H9 (cell line): ENCODE results near the gene TMEM186. TPM values are rescaled to one million over a fixed set of nuclear protein-coding genes. Genes with fewer than 3 reads are reported as not detected.

Experiments
- DNase-seq: peaks from one replicate; pipeline ENCODE4 v3.0.0-alpha.2; 2017
- H2AFZ ChIP-seq: one replicate; pipeline ENCODE4 v1.6.1; 2013; ENCODE audit warnings: mild to moderate bottlenecking, low read length, control low read depth, moderate library complexity
- H2AK5ac ChIP-seq: 2 replicates; pipeline ENCODE4 v1.6.1; 2013; ENCODE audit warnings: low read length, control low read depth, mixed read lengths; ENCODE audit not compliant: insufficient read length
- H2BK120ac ChIP-seq: one replicate; pipeline ENCODE4 v1.6.1; 2013; ENCODE audit warnings: low read depth, mild to moderate bottlenecking, low read length, control low read depth, inconsistent platforms; ENCODE audit not compliant: poor library complexity, severe bottlenecking
- H2BK12ac ChIP-seq: 2 replicates; pipeline ENCODE4 v1.6.1; 2013; ENCODE audit warnings: low read length, control low read depth, mixed read lengths, low read depth; ENCODE audit not compliant: insufficient read length
- H2BK15ac ChIP-seq: 2 replicates; pipeline ENCODE4 v1.6.1; 2013; ENCODE audit warnings: low read depth, low read length, control low read depth
- H2BK20ac ChIP-seq: one replicate; pipeline ENCODE4 v1.6.1; 2013; ENCODE audit warnings: low read depth, mild to moderate bottlenecking, low read length, control low read depth, inconsistent platforms; ENCODE audit not compliant: poor library complexity, severe bottlenecking
- H2BK5ac ChIP-seq: 2 replicates; pipeline ENCODE4 v1.6.1; 2013; ENCODE audit warnings: low read length, control low read depth, mixed read lengths; ENCODE audit not compliant: insufficient read length
- H3K14ac ChIP-seq: 2 replicates; pipeline ENCODE4 v1.6.1; 2013; ENCODE audit warnings: low read length, control low read depth; ENCODE audit not compliant: insufficient read depth
- H3K18ac ChIP-seq: 2 replicates; pipeline ENCODE4 v1.6.1; 2013; ENCODE audit warnings: low read depth, mild to moderate bottlenecking, mixed read lengths, low read length, control low read depth; ENCODE audit not compliant: insufficient read length
- H3K23ac ChIP-seq: 2 replicates; pipeline ENCODE4 v1.6.1; 2013; ENCODE audit warnings: low read length, control low read depth, mixed read lengths, low read depth; ENCODE audit not compliant: insufficient read length
- H3K23me2 ChIP-seq: 2 replicates; pipeline ENCODE4 v1.6.1; 2013; ENCODE audit warnings: low read depth, mild to moderate bottlenecking, mixed read lengths, low read length, control low read depth; ENCODE audit not compliant: insufficient read length, poor library complexity, severe bottlenecking
- H3K27ac ChIP-seq: 2 replicates; pipeline ENCODE4 v1.5.1; 2013; ENCODE audit warnings: low read length, control low read depth, mixed read lengths, low read depth; ENCODE audit not compliant: insufficient read length
- H3K27me3 ChIP-seq: 2 replicates; pipeline ENCODE4 v1.6.1; 2013; ENCODE audit warnings: low read length, control low read depth, inconsistent platforms; ENCODE audit not compliant: insufficient read depth
- H3K4ac ChIP-seq: 2 replicates; pipeline ENCODE4 v1.6.1; 2013; ENCODE audit warnings: low read depth, mild to moderate bottlenecking, control low read depth, inconsistent platforms, low read length, moderate library complexity
- H3K4me1 ChIP-seq: 2 replicates; pipeline ENCODE4 v1.6.1; 2013; ENCODE audit warnings: low read length, control low read depth, inconsistent platforms; ENCODE audit not compliant: insufficient read depth
- H3K4me2 ChIP-seq: 2 replicates; pipeline ENCODE4 v1.6.1; 2013; ENCODE audit warnings: low read length, control low read depth, mixed read lengths; ENCODE audit not compliant: insufficient read length, insufficient read depth
- H3K56ac ChIP-seq: 2 replicates; pipeline ENCODE4 v1.6.1; 2013; ENCODE audit warnings: low read depth, mild to moderate bottlenecking, mixed read lengths, low read length, control low read depth; ENCODE audit not compliant: insufficient read length
- H3K79me1 ChIP-seq: 2 replicates; pipeline ENCODE4 v1.6.1; 2013; ENCODE audit warnings: low read depth, mild to moderate bottlenecking, moderate library complexity, low read length, control low read depth, inconsistent platforms; ENCODE audit not compliant: insufficient read depth, poor library complexity, severe bottlenecking
- H3K79me2 ChIP-seq: 2 replicates; pipeline ENCODE4 v1.6.1; 2013; ENCODE audit warnings: low read length, control low read depth, inconsistent platforms; ENCODE audit not compliant: insufficient read depth
- H3K9ac ChIP-seq: 2 replicates; pipeline ENCODE4 v1.6.1; 2013; ENCODE audit warnings: low read length, control low read depth, mixed read lengths; ENCODE audit not compliant: insufficient read length; ENCODE audit errors: extremely low read depth
- H3K9me3 ChIP-seq: one replicate; pipeline ENCODE4 v1.6.1; 2013; ENCODE audit warnings: low read depth, low read length, inconsistent platforms; ENCODE audit not compliant: control insufficient read depth
- H3T11ph ChIP-seq: one replicate; pipeline ENCODE4 v1.6.1; 2013; ENCODE audit warnings: mild to moderate bottlenecking, low read length, control low read depth, inconsistent platforms
- H4K20me1 ChIP-seq: one replicate; pipeline ENCODE4 v1.6.1; 2013; ENCODE audit not compliant: control insufficient read depth, insufficient read length, insufficient read depth
- H4K5ac ChIP-seq: 2 replicates; pipeline ENCODE4 v1.6.1; 2013; ENCODE audit warnings: low read depth, mild to moderate bottlenecking, mixed read lengths, low read length, control low read depth; ENCODE audit not compliant: insufficient read length
- H4K8ac ChIP-seq: replicated peaks from 2 replicates; pipeline ENCODE4 v1.6.1; 2013; ENCODE audit warnings: low read length, control low read depth, mixed read lengths, low read depth; ENCODE audit not compliant: insufficient read length
- H4K91ac ChIP-seq: 2 replicates; pipeline ENCODE4 v1.6.1; 2013; ENCODE audit warnings: low read depth, mild to moderate bottlenecking, moderate library complexity, mixed read lengths, low read length, control low read depth; ENCODE audit not compliant: insufficient read length
- H3K27ac Mint-ChIP-seq, 3 experiments: 2 replicates in 2 of 3; 3 replicates in 1 of 3; pipeline ENCODE4 v1.8.0; 2020 to 2021; ENCODE audit warnings: mixed read lengths in 3 of 3, mild to moderate bottlenecking in 1 of 3, moderate library complexity in 1 of 3
- H3K27me3 Mint-ChIP-seq: 2 replicates; pipeline ENCODE4 v1.8.0; 2021; ENCODE audit warnings: low read depth, mild to moderate bottlenecking, moderate library complexity, mixed read lengths
- H3K36me3 Mint-ChIP-seq, 3 experiments: 2 replicates in 2 of 3; 3 replicates in 1 of 3; pipeline ENCODE4 v1.8.0; 2020 to 2021; ENCODE audit warnings: low read depth in 3 of 3, mixed read lengths in 3 of 3; ENCODE audit not compliant: insufficient read depth in 1 of 3
- H3K4me1 Mint-ChIP-seq, 2 experiments: 2 replicates each; pipeline ENCODE4 v1.8.0; 2020; ENCODE audit warnings: mixed read lengths in 2 of 2
- H3K4me3 Mint-ChIP-seq, 2 experiments: 2 replicates in 1 of 2; 3 replicates in 1 of 2; pipeline ENCODE4 v1.8.0; 2020 to 2021; ENCODE audit warnings: mild to moderate bottlenecking in 2 of 2, mixed read lengths in 2 of 2, moderate library complexity in 1 of 2
- H3K9me3 Mint-ChIP-seq, 2 experiments: 2 replicates in 1 of 2; 3 replicates in 1 of 2; pipeline ENCODE4 v1.8.0; 2020; ENCODE audit warnings: mild to moderate bottlenecking in 2 of 2, mixed read lengths in 2 of 2, moderate library complexity in 1 of 2
- WGBS: extraction: QIAGEN DNeasy Blood & Tissue Kit; methylation state at CpG from one replicate; pipeline ENCODE4 v1.1.7; 2013; ENCODE audit warnings: missing lambda C conversion rate, low lambda C conversion rate, mixed read lengths; ENCODE audit not compliant: insufficient read length; ENCODE audit errors: extremely low coverage; 5-methylcytosine and 5-hydroxymethylcytosine counted together
- total RNA-seq: library from RNA; stranded (reverse); gene quantifications from 2 replicates; pipeline ENCODE4 v1.2.1, GENCODE V29; 2021
- TF ChIP-seq, protein P1 (sequence below): fragments of 200-600 bp; sonication (generic); conservative IDR thresholded peaks from 3 replicates; pipeline ENCODE4 v1.8.0; 2021; ENCODE audit warnings: antibody characterized with exemption, mild to moderate bottlenecking

Gene TMEM186
- total RNA-seq, 1 experiment from 2014 or later = 9.6 TPM

DNA sequence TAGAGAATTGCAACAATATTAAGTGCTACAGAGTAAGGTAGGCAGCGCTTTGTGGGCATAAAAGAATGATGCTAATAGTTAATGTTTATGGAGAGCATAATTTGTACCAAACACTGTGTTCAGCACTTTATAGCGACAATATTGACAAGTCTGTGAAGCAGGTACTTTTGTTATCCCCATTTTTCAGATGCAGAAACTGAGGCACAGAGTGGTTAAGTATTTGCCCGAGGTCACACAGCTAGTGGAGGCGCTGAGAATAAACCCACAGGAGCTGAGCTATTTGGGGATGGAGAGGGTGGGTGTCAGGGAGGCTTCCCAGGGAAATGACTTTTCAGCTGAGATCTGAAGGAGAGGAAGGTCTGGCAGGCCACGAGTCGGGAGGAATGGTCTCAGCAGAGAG is 39.4 kb downstream of the TMEM186 start:
- no peaks in the 10 kb centered on the region; the same call in 1 of the 2 replicates for H3K27me3 Mint-ChIP-seq
- no peaks in the 10 kb centered on the region for H3K4me1 ChIP-seq
- no peak overlapping the region for H2BK15ac ChIP-seq
- no peaks in the 10 kb centered on the region for H3K79me2 ChIP-seq
- no peak overlapping the region for H3K23ac ChIP-seq
- no peaks in the 10 kb centered on the region for H3K9me3 Mint-ChIP-seq
- H3K18ac ChIP-seq = no peak overlapping the region
- H3K14ac ChIP-seq = no peak overlapping the region
- no peak overlapping the region for H3T11ph ChIP-seq
- no peak overlapping the region for H2BK12ac ChIP-seq
- no peak overlapping the region for H2AFZ ChIP-seq
- H3K27ac ChIP-seq = no peak overlapping the region
- H2BK120ac ChIP-seq = no peak overlapping the region
- DNase-seq = no peak
- H3K23me2 ChIP-seq = no peaks in the 10 kb centered on the region
- no peak overlapping the region for H2BK5ac ChIP-seq
- TF ChIP-seq, protein P1, sequence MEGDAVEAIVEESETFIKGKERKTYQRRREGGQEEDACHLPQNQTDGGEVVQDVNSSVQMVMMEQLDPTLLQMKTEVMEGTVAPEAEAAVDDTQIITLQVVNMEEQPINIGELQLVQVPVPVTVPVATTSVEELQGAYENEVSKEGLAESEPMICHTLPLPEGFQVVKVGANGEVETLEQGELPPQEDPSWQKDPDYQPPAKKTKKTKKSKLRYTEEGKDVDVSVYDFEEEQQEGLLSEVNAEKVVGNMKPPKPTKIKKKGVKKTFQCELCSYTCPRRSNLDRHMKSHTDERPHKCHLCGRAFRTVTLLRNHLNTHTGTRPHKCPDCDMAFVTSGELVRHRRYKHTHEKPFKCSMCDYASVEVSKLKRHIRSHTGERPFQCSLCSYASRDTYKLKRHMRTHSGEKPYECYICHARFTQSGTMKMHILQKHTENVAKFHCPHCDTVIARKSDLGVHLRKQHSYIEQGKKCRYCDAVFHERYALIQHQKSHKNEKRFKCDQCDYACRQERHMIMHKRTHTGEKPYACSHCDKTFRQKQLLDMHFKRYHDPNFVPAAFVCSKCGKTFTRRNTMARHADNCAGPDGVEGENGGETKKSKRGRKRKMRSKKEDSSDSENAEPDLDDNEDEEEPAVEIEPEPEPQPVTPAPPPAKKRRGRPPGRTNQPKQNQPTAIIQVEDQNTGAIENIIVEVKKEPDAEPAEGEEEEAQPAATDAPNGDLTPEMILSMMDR = no peak
- H4K8ac ChIP-seq = no peak overlapping the region
- H3K9ac ChIP-seq = no peak overlapping the region
- no peak overlapping the region for H4K91ac ChIP-seq
- no peaks in the 10 kb centered on the region for H3K36me3 Mint-ChIP-seq
- no peak overlapping the region for H3K56ac ChIP-seq
- no peak overlapping the region for H2BK20ac ChIP-seq
- no peaks in the 10 kb centered on the region for H3K27me3 ChIP-seq
- H3K4me3 Mint-ChIP-seq = no peak overlapping the region
- H4K20me1 ChIP-seq = no peaks in the 10 kb centered on the region
- no peaks in the 10 kb centered on the region for H3K9me3 ChIP-seq
- no peak overlapping the region for H4K5ac ChIP-seq
- H2AK5ac ChIP-seq = no peak overlapping the region
- H3K79me1 ChIP-seq = no peaks in the 10 kb centered on the region
- WGBS = no CpG with 5 or more reads among the region's 6 CpGs
- no peak overlapping the region for H3K4me2 ChIP-seq
- H3K4me1 Mint-ChIP-seq = peaks cover 0 to 18% of the 10 kb centered on the region in 2 experiments; a peak in 2 of 4 replicates
- no peak overlapping the region for H3K4ac ChIP-seq
- H3K27ac Mint-ChIP-seq = no peak overlapping the region
